B cell (primary cell): ENCODE data around the gene CTCFL. TPM values are rescaled to one million over a fixed set of nuclear protein-coding genes. Genes with fewer than 3 reads are reported as not detected.

Experiments used
- ATAC-seq: fragments of 200-7000 bp; cut with Tn5 transposase; one replicate; pipeline ENCODE4 v1.10.0; 2021; ENCODE audit warnings: low read depth, mild to moderate bottlenecking, moderate number of reproducible peaks, moderate library complexity
- CTCF ChIA-PET: fragments of 350-600 bp; sonication (Branson Sonifier 250); formaldehyde crosslinking; loops from one replicate; lab custom pipeline; 2021; ENCODE audit warnings: antibody characterized with exemption, inconsistent platforms; lab: Charles Lee
- POLR2A ChIA-PET: fragments of 350-600 bp; sonication (Branson Sonifier 250); formaldehyde crosslinking; loops from one replicate; lab custom pipeline; 2021; ENCODE audit warnings: antibody characterized with exemption; lab: Charles Lee
- DNase-seq: peaks from one replicate; pipeline ENCODE4 v3.0.0; 2013
- H2AFZ ChIP-seq: 2 replicates; pipeline ENCODE4 v1.6.1; 2012; ENCODE audit warnings: mild to moderate bottlenecking, low read depth, low read length; ENCODE audit not compliant: insufficient read depth, poor library complexity, severe bottlenecking
- H3K27ac ChIP-seq, 2 donors: 1 replicate in 1 of 2; 2 replicates in 1 of 2; pipeline ENCODE4 v1.5.1; 2012 to 2013; ENCODE audit warnings: low read length in 2 of 2, mild to moderate bottlenecking in 2 of 2, moderate library complexity in 1 of 2
- H3K27me3 ChIP-seq, 4 experiments: fragments of 200-600 bp in 1 of 4; sonication (generic) in 1 of 4; replicated peaks in 1 of 4; 1 replicate in 2 of 4; 2 replicates in 2 of 4; pipeline versions ENCODE4 v1.6.1 to v1.7.0; 2013 to 2016; ENCODE audit warnings: low read length in 3 of 4, mild to moderate bottlenecking in 2 of 4, mixed read lengths in 1 of 4, moderate library complexity in 1 of 4; ENCODE audit not compliant: insufficient read depth in 4 of 4, control insufficient read depth in 3 of 4; ENCODE audit errors: control extremely low read depth in 1 of 4
- H3K36me3 ChIP-seq, 2 experiments: replicated peaks in 1 of 2; 1 replicate in 1 of 2; 2 replicates in 1 of 2; pipeline versions ENCODE4 v1.6.1 to v1.7.1; 2013; ENCODE audit warnings: low read length in 1 of 2; ENCODE audit not compliant: insufficient read depth in 2 of 2, control insufficient read depth in 1 of 2; ENCODE audit errors: control extremely low read depth in 1 of 2, extremely low read depth in 1 of 2
- H3K4me1 ChIP-seq, 2 donors: fragments of 200-600 bp in 1 of 2; sonication (generic) in 1 of 2; 1 replicate in 1 of 2; 2 replicates in 1 of 2; pipeline versions ENCODE4 v1.5.1 to v1.6.1; 2013 to 2017; ENCODE audit warnings: low read length in 2 of 2; ENCODE audit not compliant: control insufficient read depth in 2 of 2, insufficient read depth in 2 of 2
- H3K4me2 ChIP-seq: replicated peaks from 2 replicates; pipeline ENCODE3; 2012; ENCODE audit warnings: mild to moderate bottlenecking, low read depth, low read length; ENCODE audit not compliant: poor library complexity, severe bottlenecking
- H3K4me3 ChIP-seq, 5 experiments: fragments of 200-600 bp in 1 of 5; sonication (generic) in 1 of 5; 1 replicate in 3 of 5; 2 replicates in 2 of 5; pipeline versions ENCODE4 v1.5.1 to v1.7.0; 2011 to 2016; ENCODE audit warnings: low read length in 4 of 5, mild to moderate bottlenecking in 4 of 5, low read depth in 2 of 5, control low read depth in 1 of 5, moderate library complexity in 1 of 5; ENCODE audit not compliant: insufficient read depth in 1 of 5; ENCODE audit errors: control extremely low read depth in 1 of 5, extremely low read depth in 1 of 5
- H3K79me2 ChIP-seq: fragments of 200-600 bp; sonication (generic); one replicate; pipeline ENCODE4 v1.6.0; 2016; ENCODE audit warnings: low read length; ENCODE audit not compliant: control insufficient read depth, insufficient read depth
- H3K9ac ChIP-seq: fragments of 200-600 bp; sonication (generic); 2 replicates; pipeline ENCODE4 v1.6.1; 2017; ENCODE audit warnings: mild to moderate bottlenecking, low read length, moderate library complexity
- H3K9me3 ChIP-seq, 3 donors: one replicate each; pipeline versions ENCODE4 v1.6.1 to v1.7.1; 2013; ENCODE audit warnings: low read length in 2 of 3; ENCODE audit not compliant: control insufficient read depth in 2 of 3, insufficient read depth in 1 of 3; ENCODE audit errors: control extremely low read depth in 1 of 3
- H4K20me1 ChIP-seq: 2 replicates; pipeline ENCODE4 v1.6.0; 2012; ENCODE audit warnings: mild to moderate bottlenecking, low read length; ENCODE audit not compliant: insufficient read depth, control insufficient read depth, poor library complexity, severe bottlenecking
- H3K27ac Mint-ChIP-seq: one replicate; pipeline ENCODE4 v1.8.0; 2021; ENCODE audit warnings: mixed read lengths
- H3K27me3 Mint-ChIP-seq: one replicate; pipeline ENCODE4 v1.8.0; 2021; ENCODE audit warnings: mixed read lengths
- H3K4me1 Mint-ChIP-seq: one replicate; pipeline ENCODE4 v1.8.0; 2021; ENCODE audit warnings: mixed read lengths
- H3K4me3 Mint-ChIP-seq: one replicate; pipeline ENCODE4 v1.8.0; 2021; ENCODE audit warnings: mixed read lengths
- H3K9me3 Mint-ChIP-seq: one replicate; pipeline ENCODE4 v1.8.0; 2022; ENCODE audit warnings: mixed read lengths; ENCODE audit not compliant: insufficient read depth
- EZH2 ChIP-seq: IDR thresholded peaks from 2 replicates; pipeline ENCODE4 v1.6.1; 2012; ENCODE audit warnings: borderline replicate concordance, low read depth, mild to moderate bottlenecking, moderate library complexity, low read length; ENCODE audit not compliant: insufficient read depth, poor library complexity, severe bottlenecking
- WGBS: methylation state at CpG from one replicate; pipeline ENCODE4 v1.1.5; 2013; ENCODE audit warnings: missing lambda C conversion rate; ENCODE audit not compliant: insufficient coverage; 5-methylcytosine and 5-hydroxymethylcytosine counted together
- intact Hi-C: fragments of 100-400 bp; cut with micrococcal nuclease; formaldehyde crosslinking; loops from one replicate; pipeline ENCODE4 v1.10.0; 2022
- polyA plus RNA-seq: library from polyadenylated mRNA; depleted of rRNA; stranded (reverse); fragments of >200 nt; gene quantifications from 2 replicates; pipeline ENCODE4 v1.2.3, GENCODE V29; 2012
- total RNA-seq, 2 donors: library from RNA; stranded (reverse); fragments of 120-200 nt in 1 of 2; gene quantifications; 1 replicate in 1 of 2; 2 replicates in 1 of 2; pipeline versions ENCODE4 v1.2.3 to v1.2.4, GENCODE V29; 2013 to 2022
- TF ChIP-seq, protein P1 (sequence below): fragments of 200-600 bp; IDR thresholded peaks from one replicate; pipeline ENCODE4 v1.8.0; 2022; ENCODE audit warnings: antibody characterized with exemption, mild to moderate bottlenecking

Gene CTCFL
- total and polyA plus RNA-seq, 2 donors (not counting 1 experiment from before 2014, with no cell fraction given), result not detected

DNA sequence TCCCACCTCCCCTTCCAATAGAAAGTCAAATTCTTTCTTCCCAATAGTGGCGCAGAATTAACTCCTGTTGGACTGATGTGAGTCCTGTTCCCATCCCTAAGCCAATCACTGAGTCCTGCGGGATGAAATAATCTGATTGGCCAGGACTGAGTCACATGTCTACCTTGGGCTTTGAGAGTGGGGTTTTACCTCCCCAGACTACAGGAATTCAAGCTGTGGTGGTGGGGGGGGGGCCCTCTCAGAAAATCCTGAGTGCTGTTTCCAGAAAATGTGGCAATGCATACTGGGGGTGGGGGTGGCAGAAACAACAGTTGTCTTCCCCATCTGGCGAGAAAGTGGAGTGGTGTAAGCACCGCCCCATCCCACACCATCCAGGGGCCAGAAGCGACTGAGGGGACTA is 65.7 kb downstream of the CTCFL start:
- no peak overlapping the region for H3K27ac ChIP-seq
- peaks cover 0 to 5% (median 0%) of the 10 kb centered on the region in 3 donors for H3K9me3 ChIP-seq
- peaks cover 3 to 22% of the 10 kb centered on the region in 2 donors for H3K4me1 ChIP-seq
- no peaks in the 10 kb centered on the region for H3K27me3 ChIP-seq
- Mint-ChIP-seq H3K27me3 (no peaks in the 10 kb centered on the region), H3K4me3 (no peak overlapping the region), H3K4me1 (peaks cover 26% of the 10 kb centered on the region), H3K9me3 (no peaks in the 10 kb centered on the region), H3K27ac (peak overlapping the region; percentile 37)
- CTCF ChIA-PET, result no interaction called here
- no peak overlapping the region for H3K4me3 ChIP-seq
- no peaks in the 10 kb centered on the region for H3K36me3 ChIP-seq
- intact Hi-C loops, result no loop called here
- H3K79me2 ChIP-seq, result no peaks in the 10 kb centered on the region
- no peak overlapping the region for H3K4me2 ChIP-seq
- POLR2A ChIA-PET, result no interaction called here
- ATAC-seq (no peak), DNase-seq (no peak)
- H3K9ac ChIP-seq, result no peak overlapping the region
- H4K20me1 ChIP-seq, result no peaks in the 10 kb centered on the region
- no CpG with 5 or more reads among the region's 5 CpGs for WGBS
- no peak for TF ChIP-seq EZH2
- TF ChIP-seq, protein P1, sequence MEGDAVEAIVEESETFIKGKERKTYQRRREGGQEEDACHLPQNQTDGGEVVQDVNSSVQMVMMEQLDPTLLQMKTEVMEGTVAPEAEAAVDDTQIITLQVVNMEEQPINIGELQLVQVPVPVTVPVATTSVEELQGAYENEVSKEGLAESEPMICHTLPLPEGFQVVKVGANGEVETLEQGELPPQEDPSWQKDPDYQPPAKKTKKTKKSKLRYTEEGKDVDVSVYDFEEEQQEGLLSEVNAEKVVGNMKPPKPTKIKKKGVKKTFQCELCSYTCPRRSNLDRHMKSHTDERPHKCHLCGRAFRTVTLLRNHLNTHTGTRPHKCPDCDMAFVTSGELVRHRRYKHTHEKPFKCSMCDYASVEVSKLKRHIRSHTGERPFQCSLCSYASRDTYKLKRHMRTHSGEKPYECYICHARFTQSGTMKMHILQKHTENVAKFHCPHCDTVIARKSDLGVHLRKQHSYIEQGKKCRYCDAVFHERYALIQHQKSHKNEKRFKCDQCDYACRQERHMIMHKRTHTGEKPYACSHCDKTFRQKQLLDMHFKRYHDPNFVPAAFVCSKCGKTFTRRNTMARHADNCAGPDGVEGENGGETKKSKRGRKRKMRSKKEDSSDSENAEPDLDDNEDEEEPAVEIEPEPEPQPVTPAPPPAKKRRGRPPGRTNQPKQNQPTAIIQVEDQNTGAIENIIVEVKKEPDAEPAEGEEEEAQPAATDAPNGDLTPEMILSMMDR, result no peak
- H2AFZ ChIP-seq, result no peak overlapping the region

DNA sequence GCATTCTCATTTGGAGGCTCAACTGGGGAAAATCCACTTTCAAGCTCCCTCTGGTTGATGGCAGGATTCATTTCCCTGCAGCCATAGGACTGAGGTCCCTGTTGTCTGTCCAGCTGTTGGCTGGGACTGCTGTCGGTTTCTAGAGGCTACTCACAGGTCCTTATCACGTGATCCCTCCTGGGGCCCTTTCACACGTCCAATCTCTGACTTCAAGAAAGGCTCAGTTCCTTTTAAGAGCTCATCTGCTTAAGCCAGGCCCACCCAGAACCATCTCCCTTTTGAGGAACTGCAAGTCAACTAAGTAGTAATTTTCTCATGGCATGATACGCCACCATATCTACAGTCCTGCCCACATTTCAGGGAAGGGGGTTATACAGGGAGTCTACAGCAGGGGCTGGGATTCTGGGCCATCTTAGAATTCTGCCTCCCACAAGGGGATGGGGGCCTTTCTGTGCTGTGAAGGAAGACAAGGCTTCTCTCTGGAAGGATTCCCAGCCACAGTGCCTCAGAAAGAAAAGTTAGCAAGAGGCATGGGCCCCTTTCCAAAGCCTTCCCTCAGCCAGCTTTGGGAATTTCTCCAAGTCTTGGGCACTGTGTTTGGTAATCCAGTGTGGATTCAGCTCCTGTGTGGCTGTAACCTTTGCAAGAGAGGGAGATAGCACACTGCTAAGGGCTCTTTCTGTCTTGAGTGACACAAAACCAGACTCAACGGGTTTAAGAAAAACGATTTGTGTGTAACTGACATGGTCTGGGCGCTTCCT is 66.4 kb downstream of the CTCFL start:
- Mint-ChIP-seq H3K4me3 (no peak overlapping the region), H3K27ac (no peak overlapping the region), H3K27me3 (no peaks in the 10 kb centered on the region), H3K4me1 (peaks cover 23% of the 10 kb centered on the region), H3K9me3 (no peaks in the 10 kb centered on the region)
- Histone ChIP-seq H3K4me2 (no peak overlapping the region), H3K9me3 (peaks cover 0 to 5% (median 0%) of the 10 kb centered on the region in 3 donors), H3K4me3 (no peak overlapping the region), H2AFZ (no peak overlapping the region), H3K27me3 (no peaks in the 10 kb centered on the region), H3K27ac (no peak overlapping the region), H3K79me2 (no peaks in the 10 kb centered on the region), H3K36me3 (no peaks in the 10 kb centered on the region), H3K9ac (no peak overlapping the region), H3K4me1 (peaks cover under 1 to 19% of the 10 kb centered on the region in 2 donors), H4K20me1 (no peaks in the 10 kb centered on the region)
- intact Hi-C loops, result no loop called here
- CTCF ChIA-PET, result interaction anchor here (0.7 kb wide), 1 partner anchor 19 kb away, joined by 3 read pairs; no protein-coding TSS in a partner anchor
- DNase-seq (no peak), ATAC-seq (no peak)
- POLR2A ChIA-PET, result interaction anchor here (0.6 kb wide), 1 partner anchor 25 kb away, joined by 3 read pairs; no protein-coding TSS in a partner anchor
- 57% methylated on average over 6 of the region's 7 CpGs for WGBS
- no peak for TF ChIP-seq EZH2
- TF ChIP-seq, protein P1, result no peak
